K562 (cell line): ENCODE results near the gene PAF1.

Source experiments
- COPS2 ChIP-seq: fragments of 450-650 bp; conservative IDR thresholded peaks from 2 replicates; pipeline ENCODE4 v1.6.1; 2016; ENCODE audit warnings: mild to moderate bottlenecking, moderate library complexity
- EP300 ChIP-seq: IDR thresholded peaks from 2 replicates; pipeline ENCODE4 v1.6.1; 2012; ENCODE audit warnings: low read length, improper control_type of control experiment
- EWSR1 ChIP-seq: fragments of 450-650 bp; IDR thresholded peaks from 2 replicates; pipeline ENCODE4 v1.6.1; 2018; ENCODE audit warnings: borderline replicate concordance, mild to moderate bottlenecking, low read depth, moderate library complexity; ENCODE audit not compliant: partially characterized antibody
- GATA2 ChIP-seq: sonication (generic); formaldehyde crosslinking; IDR thresholded peaks from 2 replicates; pipeline ENCODE4 v1.4.0; 2020; ENCODE audit warnings: mild to moderate bottlenecking, missing genetic modification reagents
- MAFF ChIP-seq: IDR thresholded peaks from 2 replicates; pipeline ENCODE4 v1.6.1; 2012; ENCODE audit warnings: low read length, improper control_type of control experiment
- NCOA6 ChIP-seq: fragments of 450-650 bp; IDR thresholded peaks from 2 replicates; pipeline ENCODE4 v1.6.1; 2017; ENCODE audit warnings: mild to moderate bottlenecking
- SMAD1 ChIP-seq: fragments of 150-350 bp; IDR thresholded peaks from 2 replicates; pipeline ENCODE4 v1.6.1; 2014; ENCODE audit warnings: low read length, low read depth; ENCODE audit not compliant: partially characterized antibody
- ZNF274 ChIP-seq: IDR thresholded peaks from 2 replicates; pipeline ENCODE4 v1.6.1; 2011; ENCODE audit warnings: low read depth, mild to moderate bottlenecking, low read length, moderate library complexity, borderline replicate concordance
- ZNF354B ChIP-seq: fragments of 250-450 bp; sonication (Bioruptor Pico); IDR thresholded peaks from 2 replicates; pipeline ENCODE4 v1.4.0; 2020
- TF ChIP-seq, protein P1 (sequence below), 3 experiments: IDR thresholded peaks in 2 of 3; conservative IDR thresholded peaks in 1 of 3; 2 replicates each; pipeline ENCODE4 v1.5.1; 2011 to 2012; ENCODE audit warnings: low read length in 3 of 3, mild to moderate bottlenecking in 3 of 3, control low read depth in 2 of 3, improper control_type of control experiment in 1 of 3, inconsistent platforms in 1 of 3, low read depth in 1 of 3, mixed read lengths in 1 of 3, moderate library complexity in 1 of 3; ENCODE audit not compliant: insufficient read depth in 2 of 3
- TF ChIP-seq, protein P2 (sequence below): IDR thresholded peaks from 2 replicates; pipeline ENCODE4 v1.6.1; 2011; ENCODE audit not compliant: insufficient read length; ENCODE audit errors: extremely low read depth

DNA sequence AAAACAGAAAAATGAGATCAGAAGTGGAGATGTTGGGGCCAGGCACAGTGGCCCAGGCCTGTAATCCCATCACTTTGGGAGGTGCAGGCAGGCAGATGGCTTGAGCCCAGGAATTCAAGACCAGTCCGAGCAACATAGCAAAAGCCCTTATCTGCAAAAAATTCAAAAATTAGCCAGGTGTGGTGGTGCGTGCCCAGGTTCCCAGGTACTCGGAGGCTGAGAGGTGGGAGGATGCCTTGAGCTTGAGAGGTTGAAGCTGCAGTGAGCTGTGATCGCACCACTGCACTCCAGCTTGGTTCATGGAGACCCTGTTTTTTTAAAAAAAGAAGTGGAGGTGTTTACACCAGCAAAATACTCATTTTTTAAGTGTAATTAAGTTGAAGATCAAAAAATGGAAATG, 9.2 kb upstream of the PAF1 start:
- TF ChIP-seq EWSR1 (no peak), COPS2 (no peak), EP300 (no peak), ZNF274 (no peak), NCOA6 (no peak), MAFF (no peak), SMAD1 (no peak), GATA2 (CRISPR knock-in tag) (no peak), ZNF354B (CRISPR knock-in tag) (no peak)
- TF ChIP-seq, protein P1, sequence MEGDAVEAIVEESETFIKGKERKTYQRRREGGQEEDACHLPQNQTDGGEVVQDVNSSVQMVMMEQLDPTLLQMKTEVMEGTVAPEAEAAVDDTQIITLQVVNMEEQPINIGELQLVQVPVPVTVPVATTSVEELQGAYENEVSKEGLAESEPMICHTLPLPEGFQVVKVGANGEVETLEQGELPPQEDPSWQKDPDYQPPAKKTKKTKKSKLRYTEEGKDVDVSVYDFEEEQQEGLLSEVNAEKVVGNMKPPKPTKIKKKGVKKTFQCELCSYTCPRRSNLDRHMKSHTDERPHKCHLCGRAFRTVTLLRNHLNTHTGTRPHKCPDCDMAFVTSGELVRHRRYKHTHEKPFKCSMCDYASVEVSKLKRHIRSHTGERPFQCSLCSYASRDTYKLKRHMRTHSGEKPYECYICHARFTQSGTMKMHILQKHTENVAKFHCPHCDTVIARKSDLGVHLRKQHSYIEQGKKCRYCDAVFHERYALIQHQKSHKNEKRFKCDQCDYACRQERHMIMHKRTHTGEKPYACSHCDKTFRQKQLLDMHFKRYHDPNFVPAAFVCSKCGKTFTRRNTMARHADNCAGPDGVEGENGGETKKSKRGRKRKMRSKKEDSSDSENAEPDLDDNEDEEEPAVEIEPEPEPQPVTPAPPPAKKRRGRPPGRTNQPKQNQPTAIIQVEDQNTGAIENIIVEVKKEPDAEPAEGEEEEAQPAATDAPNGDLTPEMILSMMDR (IDR thresholded peaks at IDR 0.05 in 2 of 3, conservative IDR thresholded peaks at IDR 0.05 in 1 of 3; ENCODE audit: insufficient read depth in 2 of 3, low read depth in 1 of 3, low read length in 3 of 3): no peak
- TF ChIP-seq, protein P2, sequence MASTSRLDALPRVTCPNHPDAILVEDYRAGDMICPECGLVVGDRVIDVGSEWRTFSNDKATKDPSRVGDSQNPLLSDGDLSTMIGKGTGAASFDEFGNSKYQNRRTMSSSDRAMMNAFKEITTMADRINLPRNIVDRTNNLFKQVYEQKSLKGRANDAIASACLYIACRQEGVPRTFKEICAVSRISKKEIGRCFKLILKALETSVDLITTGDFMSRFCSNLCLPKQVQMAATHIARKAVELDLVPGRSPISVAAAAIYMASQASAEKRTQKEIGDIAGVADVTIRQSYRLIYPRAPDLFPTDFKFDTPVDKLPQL: no peak
